ENCODE results near the gene ATN1.
"Not testable (repeated sequence)": the region's sequence is repeated elsewhere in the genome, so short reads cannot be mapped to it uniquely, and the experiment has no call there.

ATN1 gene

DNA sequence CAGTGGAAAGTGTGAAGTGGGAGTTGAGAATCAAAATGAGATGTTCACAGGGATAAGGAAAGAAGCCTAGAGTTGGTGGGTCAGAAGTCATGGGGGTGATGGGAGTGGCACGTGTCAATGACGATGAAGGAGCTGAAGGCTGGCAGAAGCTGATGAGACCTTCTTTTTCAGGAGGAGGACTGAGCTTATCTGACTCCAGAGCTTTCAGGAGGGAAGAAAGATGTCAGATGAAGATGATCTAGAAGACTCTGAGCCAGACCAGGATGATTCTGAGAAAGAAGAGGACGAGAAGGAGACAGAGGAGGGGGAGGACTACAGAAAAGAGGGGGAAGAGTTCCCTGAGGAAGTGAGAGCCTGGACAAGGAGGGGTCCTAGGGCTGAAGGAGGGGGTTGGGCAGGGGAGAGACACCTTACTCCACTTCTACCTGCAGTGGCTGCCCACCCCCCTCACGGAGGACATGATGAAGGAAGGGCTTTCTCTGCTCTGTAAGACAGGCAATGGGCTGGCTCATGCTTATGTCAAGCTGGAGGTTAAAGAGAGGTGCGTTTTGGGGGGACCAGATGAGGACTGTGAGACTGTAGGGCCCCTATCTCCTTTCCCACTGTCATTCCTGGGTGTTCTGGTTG is 22.2 kb upstream of the ATN1 start:
- DNase-seq = no peak

DNA sequence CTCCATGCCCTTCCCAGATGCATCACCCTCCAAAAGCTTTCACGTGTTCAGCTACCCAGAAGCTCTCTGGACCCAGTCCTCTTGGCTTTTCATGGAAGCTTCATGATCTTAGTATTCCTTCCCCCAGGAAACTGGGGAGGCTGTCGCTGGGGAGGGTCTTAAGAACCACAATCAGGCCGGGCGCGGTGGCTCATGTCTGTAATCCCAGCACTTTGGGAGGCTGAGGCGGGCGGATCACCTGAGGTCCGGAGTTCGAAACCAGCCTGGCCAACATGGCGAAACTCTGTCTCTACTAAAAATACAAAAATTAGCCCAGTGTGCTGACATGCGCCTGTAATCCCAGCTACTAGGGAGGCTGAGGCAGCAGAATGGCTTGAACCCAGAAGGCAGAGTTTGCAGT is 19.6 kb upstream of the ATN1 start:
- DNase-seq = not testable (repeated sequence)

DNA sequence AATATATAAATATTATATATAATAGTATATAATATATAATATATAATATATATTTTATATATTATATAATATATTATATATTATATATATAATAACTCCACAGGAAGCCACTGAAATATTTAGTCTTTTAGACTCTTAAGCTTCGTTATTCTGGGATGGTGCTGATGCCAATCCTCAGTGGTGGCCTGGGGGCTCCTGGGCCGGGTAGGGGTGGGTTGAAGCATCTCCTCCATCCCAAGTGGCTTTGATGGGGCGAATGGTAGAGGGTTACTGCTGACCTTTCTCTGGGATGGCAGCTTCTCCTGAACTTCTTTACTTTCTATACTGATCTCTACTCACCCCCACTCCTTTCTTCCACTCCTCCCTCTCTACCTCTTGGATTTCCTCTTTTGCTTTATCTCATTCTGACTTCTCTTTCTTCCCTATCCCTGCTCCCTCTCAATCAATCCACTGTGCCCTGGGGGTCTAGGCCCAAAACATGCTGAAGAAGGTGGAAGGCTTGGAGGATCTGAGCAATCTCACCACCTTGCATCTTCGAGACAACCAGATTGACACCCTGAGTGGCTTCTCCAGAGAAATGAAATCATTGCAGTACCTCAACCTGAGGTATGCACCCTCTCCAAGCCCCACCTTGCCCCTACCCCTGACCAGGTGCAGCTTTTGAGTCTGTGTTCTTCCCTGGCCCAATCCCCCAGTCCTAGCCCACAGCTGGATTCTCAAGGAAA is 18.2 kb upstream of the ATN1 start:
- DNase-seq = no peak

DNA sequence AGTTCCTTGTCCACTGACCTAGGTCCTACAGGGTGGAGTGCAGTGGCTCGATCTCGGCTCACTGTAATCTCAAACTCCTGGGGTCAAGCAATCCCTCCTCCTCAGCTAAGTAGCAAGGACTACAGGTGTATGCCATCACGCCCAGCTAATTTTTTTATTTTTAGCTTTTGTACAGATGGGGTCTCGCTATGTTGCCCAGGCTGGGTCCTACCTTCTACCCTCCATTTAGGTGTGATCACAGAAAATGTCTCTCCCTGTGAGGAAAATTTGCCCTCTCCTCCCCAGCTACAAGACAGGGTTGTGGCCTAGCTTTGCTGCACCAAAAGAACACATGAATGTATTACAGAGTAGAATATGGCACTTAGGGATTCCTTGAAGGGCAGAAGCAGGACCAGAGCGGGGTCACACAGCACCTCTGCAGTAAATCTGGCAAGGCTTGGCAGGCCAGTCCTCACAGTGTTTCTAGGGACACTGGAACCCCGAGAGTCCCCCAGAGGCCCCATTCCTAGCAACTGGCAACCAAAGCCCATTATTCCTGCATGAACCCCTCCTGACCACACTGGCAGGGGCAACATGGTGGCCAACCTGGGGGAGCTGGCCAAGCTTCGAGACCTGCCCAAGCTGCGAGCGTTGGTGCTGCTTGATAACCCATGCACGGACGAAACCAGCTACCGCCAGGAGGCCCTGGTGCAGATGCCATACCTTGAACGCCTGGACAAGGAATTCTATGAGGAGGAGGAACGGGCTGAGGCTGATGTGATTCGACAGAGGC is 15.4 kb upstream of the ATN1 start:
- no peak for DNase-seq

DNA sequence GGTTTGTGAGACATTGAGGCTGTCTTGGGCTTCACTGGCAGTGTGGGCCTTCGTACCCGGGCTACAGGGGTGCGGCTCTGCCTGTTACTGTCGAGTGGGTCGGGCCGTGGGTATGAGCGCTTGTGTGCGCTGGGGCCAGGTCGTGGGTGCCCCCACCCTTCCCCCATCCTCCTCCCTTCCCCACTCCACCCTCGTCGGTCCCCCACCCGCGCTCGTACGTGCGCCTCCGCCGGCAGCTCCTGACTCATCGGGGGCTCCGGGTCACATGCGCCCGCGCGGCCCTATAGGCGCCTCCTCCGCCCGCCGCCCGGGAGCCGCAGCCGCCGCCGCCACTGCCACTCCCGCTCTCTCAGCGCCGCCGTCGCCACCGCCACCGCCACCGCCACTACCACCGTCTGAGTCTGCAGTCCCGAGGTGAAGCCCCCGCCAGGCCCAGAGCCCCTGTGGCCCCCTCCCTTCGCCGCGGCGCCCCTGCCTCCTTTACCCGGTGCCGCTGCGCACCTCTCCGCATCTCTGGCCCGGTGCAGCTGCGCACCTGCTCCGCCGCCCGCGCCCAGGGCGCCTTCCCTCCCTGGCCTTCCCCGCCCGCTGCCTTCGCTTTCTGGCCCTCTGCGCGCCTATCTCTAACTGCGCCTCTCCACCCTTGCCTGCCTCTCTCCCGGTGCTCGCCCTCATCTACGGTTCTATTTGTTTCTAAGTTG is 13.4 kb upstream of the ATN1 start, which contains the start of gene ENO2:
Gene ENO2 (plus strand): TSS at position 335 of the 701 bp plus-strand sequence. CDS start 1,253 bp downstream, outside the sequence.
- peak; percentile 92 for DNase-seq

GRCh38 chr12:6914947-6915788 is 12.6 kb upstream of the ATN1 start:
- peak; percentile 28 for DNase-seq

GRCh38 chr12:6915789-6916285 is 11.9 kb upstream of the ATN1 start:
- DNase-seq = no peak

GRCh38 chr12:6916426-6917200 is 11.1 kb upstream of the ATN1 start:
- no peak for DNase-seq

GRCh38 chr12:6917491-6918231 is 10.1 kb upstream of the ATN1 start:
- DNase-seq = no peak

- DNase-seq = no peak
Measured at GRCh38 chr12:6919588-6919987, 8.2 kb upstream of the ATN1 start.

- DNase-seq = no peak
Measured at GRCh38 chr12:6921539-6921938, 6.2 kb upstream of the ATN1 start.

DNA sequence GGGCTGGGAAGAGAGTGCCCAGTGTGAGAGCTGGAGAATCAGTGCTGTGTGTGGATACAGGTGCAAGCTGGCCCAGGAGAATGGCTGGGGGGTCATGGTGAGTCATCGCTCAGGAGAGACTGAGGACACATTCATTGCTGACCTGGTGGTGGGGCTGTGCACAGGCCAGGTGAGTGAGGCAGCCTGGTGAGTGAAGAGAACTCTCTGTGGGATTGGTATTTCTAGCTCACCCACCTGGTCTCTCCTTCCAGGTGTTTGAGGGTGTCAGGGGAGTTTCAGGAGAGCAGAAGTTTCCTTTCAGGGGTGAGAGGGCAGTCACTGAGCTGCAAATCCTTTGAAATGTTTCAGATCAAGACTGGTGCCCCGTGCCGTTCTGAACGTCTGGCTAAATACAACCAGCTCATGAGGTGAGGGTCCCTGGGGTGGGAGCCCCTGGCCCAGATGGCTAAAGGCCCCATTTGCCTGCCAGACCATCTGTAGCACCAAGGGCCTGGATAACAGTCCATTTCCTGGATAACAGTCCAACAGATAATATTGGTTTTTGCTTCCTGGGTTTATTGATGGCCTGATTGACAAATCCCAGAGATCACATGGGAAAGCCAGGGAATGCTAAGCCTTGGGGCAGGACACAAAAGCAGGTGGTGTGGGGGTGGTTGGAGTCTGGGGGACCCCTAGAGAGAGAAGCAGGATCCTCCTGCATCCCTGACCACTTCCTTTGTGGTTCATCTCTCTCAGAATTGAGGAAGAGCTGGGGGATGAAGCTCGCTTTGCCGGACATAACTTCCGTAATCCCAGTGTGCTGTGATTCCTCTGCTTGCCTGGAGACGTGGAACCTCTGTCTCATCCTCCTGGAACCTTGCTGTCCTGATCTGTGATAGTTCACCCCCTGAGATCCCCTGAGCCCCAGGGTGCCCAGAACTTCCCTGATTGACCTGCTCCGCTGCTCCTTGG is 5.5 kb upstream of the ATN1 start:
- no peak for DNase-seq

DNA sequence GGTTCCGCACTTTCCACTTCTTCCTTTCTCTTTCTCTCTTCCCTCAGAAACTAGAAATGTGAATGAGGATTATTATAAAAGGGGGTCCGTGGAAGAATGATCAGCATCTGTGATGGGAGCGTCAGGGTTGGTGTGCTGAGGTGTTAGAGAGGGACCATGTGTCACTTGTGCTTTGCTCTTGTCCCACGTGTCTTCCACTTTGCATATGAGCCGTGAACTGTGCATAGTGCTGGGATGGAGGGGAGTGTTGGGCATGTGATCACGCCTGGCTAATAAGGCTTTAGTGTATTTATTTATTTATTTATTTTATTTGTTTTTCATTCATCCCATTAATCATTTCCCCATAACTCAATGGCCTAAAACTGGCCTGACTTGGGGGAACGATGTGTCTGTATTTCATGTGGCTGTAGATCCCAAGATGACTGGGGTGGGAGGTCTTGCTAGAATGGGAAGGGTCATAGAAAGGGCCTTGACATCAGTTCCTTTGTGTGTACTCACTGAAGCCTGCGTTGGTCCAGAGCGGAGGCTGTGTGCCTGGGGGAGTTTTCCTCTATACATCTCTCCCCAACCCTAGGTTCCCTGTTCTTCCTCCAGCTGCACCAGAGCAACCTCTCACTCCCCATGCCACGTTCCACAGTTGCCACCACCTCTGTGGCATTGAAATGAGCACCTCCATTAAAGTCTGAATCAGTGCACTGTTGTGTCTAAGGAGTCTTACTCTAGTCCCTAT is 4.6 kb upstream of the ATN1 start:
- DNase-seq = no peak

DNA sequence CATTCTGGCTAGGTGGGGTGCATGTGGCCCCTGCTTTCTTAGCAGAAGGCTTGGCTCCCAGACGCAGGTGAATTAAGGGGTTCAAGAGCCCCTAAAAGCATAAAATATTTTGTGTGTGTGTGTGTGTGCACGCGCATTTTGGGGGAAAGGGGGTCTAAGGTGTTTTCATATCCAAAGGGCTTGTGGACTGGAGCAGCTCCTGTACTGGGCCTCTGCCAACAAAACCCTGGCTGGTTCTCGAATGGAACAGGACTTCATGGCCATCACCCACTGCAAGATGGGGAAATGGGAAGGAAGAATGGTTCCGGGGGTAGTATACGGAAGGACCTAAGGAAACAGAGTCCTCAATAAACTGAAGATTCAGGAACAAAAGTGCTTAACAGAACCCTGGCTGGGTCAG is 3.9 kb upstream of the ATN1 start:
- no peak for DNase-seq

- DNase-seq = no peak
Measured at GRCh38 chr12:6925239-6925539, 2.6 kb upstream of the ATN1 start.

GRCh38 chr12:6925540-6926279 is 2.0 kb upstream of the ATN1 start:
- no peak for DNase-seq

GRCh38 chr12:6928022-6928702 is 403 bp downstream of the ATN1 start:
- peak; percentile 40 for DNase-seq

Data from CD4-positive, alpha-beta T cell treated with Interleukin-17A for 4 hours (primary cell).